HG02870 (cell line): ENCODE measurements around the gene CFAP221.

Source experiments
- ATAC-seq: cut with Tn5 transposase; IDR thresholded peaks from one replicate; pipeline ENCODE4 v1.9.1; 2021; ENCODE audit warnings: mild to moderate bottlenecking, moderate library complexity; ENCODE audit not compliant: unreplicated experiment

CFAP221 gene

DNA sequence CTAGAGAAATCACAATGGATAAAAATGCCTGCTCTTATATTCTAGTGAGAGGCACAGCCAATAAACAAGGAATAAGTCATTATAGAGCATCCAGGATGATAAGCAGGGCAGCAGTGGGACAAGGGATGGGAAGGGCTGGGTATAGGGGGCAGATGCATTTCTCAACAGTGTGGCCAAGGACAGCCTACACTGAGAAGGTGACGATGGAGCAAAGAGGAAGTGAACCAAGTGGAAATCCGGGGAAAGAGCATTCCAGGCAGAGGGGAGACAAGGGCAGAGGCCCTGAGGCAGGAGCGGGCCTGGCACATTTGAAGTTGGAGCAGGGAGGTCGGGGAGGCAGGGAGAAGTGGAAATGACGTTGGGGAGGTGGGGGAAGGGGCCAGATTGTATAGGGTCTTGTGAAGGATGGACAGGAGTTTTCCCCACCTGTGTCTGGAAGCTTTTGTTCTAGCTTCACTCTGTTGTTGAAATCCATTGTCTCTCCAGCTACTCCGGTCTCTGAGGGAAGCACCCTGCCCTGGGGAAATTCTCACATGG lies 152.3 kb downstream of the CFAP221 start:
- ATAC-seq: no peak

- ATAC-seq: peak; percentile 95
Measured at GRCh38 chr2:119697290-119698020, 153.2 kb downstream of the CFAP221 start.

DNA sequence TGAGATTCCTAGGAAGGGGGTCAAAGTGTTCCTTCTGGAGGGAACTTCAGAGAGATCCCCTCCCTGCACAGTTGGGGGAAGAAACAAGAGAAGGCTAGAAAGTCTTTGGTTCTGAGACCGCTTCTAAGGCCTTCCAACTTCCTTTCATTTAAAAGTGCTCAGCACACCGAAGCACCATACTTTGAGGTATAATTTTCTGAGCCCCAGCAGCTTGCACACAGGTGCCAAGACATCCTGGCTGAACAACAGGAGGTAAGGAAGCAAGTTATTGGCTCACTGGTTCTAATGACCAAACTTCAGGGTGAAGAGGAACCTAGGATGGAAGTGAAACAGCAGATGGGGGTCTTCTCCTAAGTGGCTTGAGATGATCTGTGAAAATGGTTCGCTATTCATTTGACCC lies 154.0 kb downstream of the CFAP221 start:
- no peak for ATAC-seq

DNA sequence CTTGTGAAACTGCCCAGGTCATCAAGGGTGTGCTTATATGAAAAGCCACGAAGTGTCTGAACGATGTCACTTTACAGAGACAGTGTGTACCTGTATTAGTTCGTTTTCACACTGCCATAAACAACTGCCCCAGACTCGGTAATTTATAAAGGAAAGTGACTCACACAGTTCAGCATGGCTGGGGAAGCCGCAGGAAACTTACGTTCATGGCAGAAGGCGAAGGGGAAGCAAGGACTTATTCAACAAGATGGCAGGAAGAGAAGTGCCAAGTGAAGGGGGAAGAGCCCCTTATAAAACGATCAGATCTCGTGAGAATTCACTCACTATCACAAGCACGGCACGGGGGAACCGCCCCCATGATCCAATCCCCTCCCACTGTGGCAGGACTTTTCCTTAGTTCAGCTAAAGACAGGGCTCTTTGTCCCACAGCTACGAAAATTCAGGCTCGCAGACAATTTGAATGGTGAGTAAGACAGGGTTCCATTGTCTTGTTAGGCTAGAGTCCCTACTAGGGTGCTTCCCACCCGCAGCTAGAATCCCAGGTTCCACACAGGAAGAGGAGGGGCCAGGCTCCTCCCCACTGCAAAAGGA lies 154.9 kb downstream of the CFAP221 start:
- ATAC-seq: no peak

GRCh38 chr2:119700866-119701265 lies 156.6 kb downstream of the CFAP221 start:
- ATAC-seq: no peak

- no peak for ATAC-seq
Measured at GRCh38 chr2:119701352-119701751, 157.1 kb downstream of the CFAP221 start.

DNA sequence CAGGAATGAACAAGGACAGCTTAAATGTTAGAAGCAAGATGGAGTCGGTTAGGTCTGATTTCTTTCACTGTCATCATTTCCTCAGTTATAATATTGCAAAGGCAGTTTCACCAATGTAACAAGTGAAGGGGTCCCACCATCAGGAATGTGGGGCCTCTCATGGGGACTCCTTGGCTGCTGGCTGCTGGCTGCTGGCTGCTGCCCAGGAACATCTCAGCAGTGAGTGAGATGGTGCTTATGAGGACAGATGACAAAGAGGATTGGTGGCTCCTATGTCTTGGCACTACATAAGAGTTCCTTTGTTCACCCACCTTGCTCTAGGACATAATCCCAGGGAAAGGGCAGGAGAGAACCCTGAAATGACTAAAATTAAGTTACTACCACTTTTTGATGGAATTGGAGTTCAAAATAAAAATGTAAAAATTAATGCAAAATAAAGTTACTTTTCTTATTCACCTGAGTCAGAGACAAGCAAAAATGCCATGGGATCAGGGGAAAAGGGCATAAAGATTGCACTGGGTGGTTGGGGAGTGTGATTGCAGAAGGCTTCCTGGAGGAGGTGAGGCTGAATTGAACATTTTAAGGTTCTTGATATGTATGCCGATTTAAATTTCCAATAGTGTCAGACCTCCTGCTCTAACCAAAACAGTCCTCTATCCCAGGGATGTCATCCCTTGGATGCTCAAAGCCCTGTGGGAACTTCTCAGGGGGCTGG lies 158.1 kb downstream of the CFAP221 start:
- ATAC-seq: no peak

DNA sequence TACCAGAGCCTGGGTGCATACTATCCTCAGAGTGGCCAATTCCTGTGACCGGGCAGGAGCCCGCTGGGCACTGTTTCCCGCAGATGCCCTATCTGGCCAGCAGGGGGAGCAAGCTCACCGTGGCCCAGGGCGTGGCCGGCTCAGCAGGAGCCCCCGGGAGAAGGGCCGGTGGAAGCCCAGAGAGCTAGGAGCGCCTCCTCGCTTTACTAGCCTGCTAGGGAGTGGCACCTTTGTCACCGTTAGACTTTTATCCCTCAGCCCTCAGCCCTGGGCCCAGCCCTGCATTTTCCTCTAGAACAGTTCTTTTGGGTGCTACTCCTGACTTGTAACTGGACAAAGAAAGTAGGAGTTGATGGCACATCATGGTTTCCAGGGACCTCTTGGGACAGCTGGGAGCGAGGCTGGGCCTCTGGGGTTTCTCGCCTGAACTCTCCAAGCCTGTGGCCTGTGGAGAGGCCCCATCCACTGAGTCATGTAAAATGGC lies 158.7 kb downstream of the CFAP221 start:
- peak; percentile 69 for ATAC-seq

- no peak for ATAC-seq
Measured at GRCh38 chr2:119703526-119703925, 159.3 kb downstream of the CFAP221 start.

GRCh38 chr2:119704670-119705120 lies 160.4 kb downstream of the CFAP221 start:
- peak; percentile 47 for ATAC-seq

- ATAC-seq: no peak
Measured at GRCh38 chr2:119706221-119706620, 162.0 kb downstream of the CFAP221 start.
